Common myeloid progenitor, CD34-positive (primary cell): ENCODE results near the gene MED27.

Experiments used
- CTCF ChIA-PET: fragments of 350-600 bp; sonication (Branson Sonifier 250); formaldehyde crosslinking; loops from one replicate; lab custom pipeline; 2021; ENCODE audit warnings: antibody characterized with exemption; lab: Charles Lee
- POLR2A ChIA-PET: fragments of 350-600 bp; sonication (Branson Sonifier 250); formaldehyde crosslinking; loops from one replicate; lab custom pipeline; 2021; ENCODE audit warnings: antibody characterized with exemption; lab: Charles Lee
- DNase-seq, 3 donors: peaks; one replicate each; pipeline versions ENCODE4 v3.0.0 to v3.0.0-alpha.2; 2013
- H3K27ac ChIP-seq, 2 experiments: 1 replicate in 1 of 2; 2 replicates in 1 of 2; pipeline ENCODE4 v1.7.0; 2013; ENCODE audit warnings: inconsistent platforms in 2 of 2, low read length in 2 of 2, mild to moderate bottlenecking in 2 of 2, low read depth in 1 of 2, moderate library complexity in 1 of 2; ENCODE audit not compliant: severe bottlenecking in 2 of 2, insufficient read depth in 1 of 2, poor library complexity in 1 of 2
- H3K27me3 ChIP-seq, 5 experiments: replicated peaks in 2 of 5; 1 replicate in 3 of 5; 2 replicates in 2 of 5; pipeline versions ENCODE4 v1.6.1 to v1.7.0; 2013; ENCODE audit warnings: low read length in 4 of 5, mild to moderate bottlenecking in 2 of 5, moderate library complexity in 2 of 5, inconsistent platforms in 1 of 5; ENCODE audit not compliant: insufficient read depth in 5 of 5, control insufficient read depth in 4 of 5
- H3K36me3 ChIP-seq, 4 experiments: 1 replicate in 2 of 4; 2 replicates in 2 of 4; pipeline versions ENCODE4 v1.6.1 to v1.7.0; 2013; ENCODE audit warnings: low read length in 3 of 4, control low read depth in 1 of 4, mild to moderate bottlenecking in 1 of 4; ENCODE audit not compliant: control insufficient read depth in 4 of 4, insufficient read depth in 4 of 4
- H3K4me1 ChIP-seq, 4 experiments: 1 replicate in 3 of 4; 2 replicates in 1 of 4; pipeline versions ENCODE4 v1.6.1 to v1.7.1; 2013; ENCODE audit warnings: low read length in 3 of 4, mild to moderate bottlenecking in 3 of 4, control low read depth in 1 of 4, inconsistent platforms in 1 of 4, moderate library complexity in 1 of 4; ENCODE audit not compliant: control insufficient read depth in 4 of 4, insufficient read depth in 4 of 4; ENCODE audit errors: control extremely low read depth in 1 of 4
- H3K4me3 ChIP-seq, 7 experiments: 1 replicate in 4 of 7; 2 replicates in 3 of 7; pipeline versions ENCODE4 v1.5.1 to v1.7.0; 2013; ENCODE audit warnings: mild to moderate bottlenecking in 7 of 7, low read length in 6 of 7, moderate library complexity in 6 of 7, inconsistent platforms in 2 of 7, low read depth in 2 of 7, control low read depth in 1 of 7; ENCODE audit not compliant: insufficient read depth in 4 of 7, control insufficient read depth in 1 of 7; ENCODE audit errors: extremely low read depth in 1 of 7
- H3K9me3 ChIP-seq, 5 experiments: 1 replicate in 4 of 5; 2 replicates in 1 of 5; pipeline versions ENCODE4 v1.6.1 to v1.7.1; 2013; ENCODE audit warnings: low read length in 4 of 5, mild to moderate bottlenecking in 2 of 5, inconsistent platforms in 1 of 5, low read depth in 1 of 5, moderate library complexity in 1 of 5; ENCODE audit not compliant: control insufficient read depth in 4 of 5, insufficient read depth in 2 of 5; ENCODE audit errors: control extremely low read depth in 1 of 5
- WGBS: methylation state at CpG from one replicate; pipeline ENCODE4 v1.1.5; 2013; ENCODE audit not compliant: insufficient coverage; 5-methylcytosine and 5-hydroxymethylcytosine counted together

Gene MED27

GRCh38 chr9:132077881-132078698 is 1.6 kb downstream of the MED27 start:
- H3K36me3 ChIP-seq = peaks cover 10 to 25% (median 19%) of the 10 kb centered on the region in 4 experiments
- ChIA-PET POLR2A (no interaction called here), CTCF (no interaction called here)
- H3K9me3 ChIP-seq = no peaks in the 10 kb centered on the region
- peaks cover 0 to 2% (median 0%) of the 10 kb centered on the region in 5 experiments for H3K27me3 ChIP-seq
- H3K27ac ChIP-seq = peak overlapping the region in 1 of 2 experiments; percentile 86
- H3K4me1 ChIP-seq = peaks cover 14 to 18% (median 15%) of the 10 kb centered on the region in 4 experiments
- 69% methylated on average over 8 of the region's 10 CpGs for WGBS
- H3K4me3 ChIP-seq = peak overlapping the region in 5 of 7 experiments; percentile 82 to 99 (median 92)
- DNase-seq = peak; percentile 24 to 67 (median 66)

DNA sequence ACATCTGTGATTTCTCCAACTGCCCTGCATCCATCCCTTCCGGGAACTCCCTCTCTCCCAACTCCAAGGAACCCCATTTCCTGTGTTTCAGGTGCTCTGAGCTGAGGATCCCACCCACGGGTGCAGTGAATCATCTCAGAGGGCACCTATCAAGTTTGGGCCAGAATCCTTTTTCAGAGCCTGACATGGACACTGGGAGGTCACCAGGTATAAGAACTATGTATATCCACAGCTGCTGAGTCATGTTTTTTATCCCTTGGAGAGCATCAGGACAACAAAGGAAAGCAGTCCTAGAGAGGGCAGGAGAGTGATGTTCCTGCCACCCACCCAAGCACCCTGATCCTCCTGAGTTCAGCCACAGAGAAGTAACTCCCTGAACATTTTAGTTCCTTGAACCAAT is 3.8 kb downstream of the MED27 start:
- CTCF ChIA-PET = no interaction called here
- Histone ChIP-seq H3K4me1 (peaks cover 14 to 18% (median 15%) of the 10 kb centered on the region in 4 experiments), H3K9me3 (no peaks in the 10 kb centered on the region), H3K4me3 (no peak overlapping the region), H3K27me3 (peaks cover 0 to 2% (median 0%) of the 10 kb centered on the region in 5 experiments), H3K36me3 (peaks cover 12 to 37% (median 25%) of the 10 kb centered on the region in 4 experiments), H3K27ac (no peak overlapping the region)
- POLR2A ChIA-PET = no interaction called here
- DNase-seq = no peak
- 83% methylated on average over 2 of the region's 2 CpGs for WGBS

DNA sequence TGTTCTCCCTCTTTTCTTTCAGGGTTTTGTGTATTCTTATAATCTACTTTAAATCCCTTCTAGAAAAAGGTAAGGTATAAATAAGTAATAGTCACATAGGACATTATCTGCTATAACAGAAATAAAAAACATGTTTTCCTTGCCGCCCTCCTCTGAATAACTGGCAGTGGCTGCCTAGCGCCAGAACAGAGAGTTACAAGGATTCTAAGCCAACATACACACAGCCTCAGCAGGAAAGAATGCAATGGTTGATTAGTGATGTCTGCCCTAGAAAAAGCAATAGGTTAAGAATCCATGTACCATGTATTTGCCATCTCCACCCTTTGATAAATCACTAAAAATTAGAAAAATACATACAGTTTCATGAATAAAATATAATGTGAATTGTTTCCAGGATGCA is 4.9 kb downstream of the MED27 start:
- DNase-seq = no peak
- POLR2A ChIA-PET = no interaction called here
- H3K27ac ChIP-seq = no peak overlapping the region

DNA sequence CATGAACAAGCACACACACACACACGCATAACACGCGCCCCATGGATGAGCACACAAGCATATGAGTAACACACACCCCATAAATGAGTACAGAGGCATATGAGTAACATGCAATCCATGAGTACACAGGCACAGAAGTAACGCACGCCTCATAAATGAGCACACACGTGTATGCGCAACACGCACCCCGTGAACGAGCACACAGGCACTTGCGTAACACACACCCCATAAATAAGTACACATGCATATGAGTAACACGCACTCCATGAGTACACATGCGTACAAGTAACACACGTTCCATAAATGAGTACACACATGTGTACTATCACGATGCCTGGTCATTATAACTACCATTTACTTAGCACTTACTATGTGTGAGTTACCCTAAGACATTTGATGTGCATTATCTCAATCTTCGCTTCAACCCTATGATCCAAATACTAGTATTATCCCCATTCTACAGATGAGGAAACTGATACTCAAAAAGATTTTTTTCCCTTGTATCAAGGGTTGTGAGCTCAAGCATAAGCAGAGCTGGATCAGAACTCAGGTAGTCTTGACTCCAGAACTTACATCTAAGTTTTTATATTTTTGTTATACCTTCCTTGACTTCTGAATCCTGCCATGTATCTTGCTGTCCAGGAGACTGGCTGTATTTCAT is 7.7 kb downstream of the MED27 start:
- Histone ChIP-seq H3K27ac (no peak overlapping the region), H3K36me3 (peaks cover 10 to 44% (median 32%) of the 10 kb centered on the region in 4 experiments), H3K4me3 (no peak overlapping the region), H3K9me3 (no peaks in the 10 kb centered on the region), H3K4me1 (no peaks in the 10 kb centered on the region), H3K27me3 (no peaks in the 10 kb centered on the region)
- DNase-seq = no peak
- WGBS = 94% methylated on average over 12 of the region's 16 CpGs
- CTCF ChIA-PET = no interaction called here
- POLR2A ChIA-PET = no interaction called here

More for the DNA sequence above, 4.9 kb downstream of the MED27 start:
- Histone ChIP-seq H3K4me1 (peaks cover 11 to 14% (median 14%) of the 10 kb centered on the region in 4 experiments), H3K9me3 (no peaks in the 10 kb centered on the region), H3K27me3 (no peaks in the 10 kb centered on the region), H3K4me3 (no peak overlapping the region), H3K36me3 (peaks cover 12 to 37% (median 26%) of the 10 kb centered on the region in 4 experiments)
- CTCF ChIA-PET = no interaction called here
- no CpG with 5 or more reads among the region's 2 CpGs for WGBS

- ChIA-PET POLR2A (no interaction called here), CTCF (no interaction called here)
- 98% methylated on average over 7 of the region's 9 CpGs for WGBS
- Histone ChIP-seq H3K4me3 (no peak overlapping the region), H3K9me3 (no peaks in the 10 kb centered on the region), H3K36me3 (peaks cover 5 to 34% (median 19%) of the 10 kb centered on the region in 4 experiments), H3K27me3 (no peaks in the 10 kb centered on the region), H3K4me1 (no peaks in the 10 kb centered on the region), H3K27ac (no peak overlapping the region)
- DNase-seq = no peak
These were observed 10.4 kb downstream of the MED27 start for GRCh38 chr9:132069046-132069898.

GRCh38 chr9:132068605-132069004 is 11.1 kb downstream of the MED27 start:
- no peaks in the 10 kb centered on the region for H3K4me1 ChIP-seq
- no peak overlapping the region for H3K27ac ChIP-seq
- DNase-seq = no peak
- ChIA-PET POLR2A (no interaction called here), CTCF (no interaction called here)
- 93% methylated on average over 2 of the region's 6 CpGs for WGBS
- no peaks in the 10 kb centered on the region for H3K27me3 ChIP-seq
- no peaks in the 10 kb centered on the region for H3K9me3 ChIP-seq
- peaks cover 3 to 38% (median 18%) of the 10 kb centered on the region in 4 experiments for H3K36me3 ChIP-seq
- H3K4me3 ChIP-seq = no peak overlapping the region
